Hematopoietic multipotent progenitor cell treated with erythropoietin and hydrocortisone succinate and interleukin-3 and kit ligand, for 15 days (in vitro differentiated cells): ENCODE data around the gene OSM.

Experiments used
- DNase-seq: peaks from one replicate; pipeline ENCODE4 v3.0.0-alpha.2; 2015; ENCODE audit warnings: low spot score

Gene OSM

GRCh38 chr22:30297991-30298701, 31.5 kb upstream of the OSM start:
- no peak for DNase-seq

DNA sequence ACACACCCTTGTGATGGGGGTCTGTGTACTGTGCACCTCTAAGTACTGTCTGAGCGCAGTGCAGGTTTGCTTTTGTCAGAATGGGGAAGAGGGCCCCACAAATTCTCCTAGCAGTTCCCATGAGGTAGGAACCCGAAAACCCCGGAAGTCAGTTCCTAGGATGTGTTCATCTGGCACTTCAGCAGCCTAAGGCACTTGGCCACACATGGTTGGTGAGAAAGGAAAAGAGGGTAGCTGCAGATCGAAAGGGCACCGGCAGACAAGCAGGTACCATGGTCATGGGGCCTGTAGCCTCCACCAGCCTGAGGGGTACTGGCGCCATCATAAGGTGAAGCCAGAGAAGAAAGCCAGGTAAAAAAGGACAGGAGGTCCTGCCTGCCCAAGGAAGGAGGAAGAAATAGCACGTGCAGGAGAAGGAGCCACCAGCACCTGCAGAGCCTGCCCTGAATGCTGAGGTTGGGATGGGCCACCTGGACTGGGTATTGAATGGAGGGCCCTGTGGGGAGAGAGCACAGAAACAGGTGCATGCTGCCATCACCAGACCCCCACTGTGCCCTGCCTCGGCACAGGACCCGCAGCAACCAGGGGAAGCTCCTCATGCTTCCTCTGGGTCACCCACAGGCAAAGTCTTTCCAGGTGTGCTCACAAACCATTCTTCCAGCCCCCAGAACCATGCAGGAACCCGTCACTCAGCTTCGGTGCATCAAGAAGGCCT, 30.8 kb upstream of the OSM start:
- DNase-seq: no peak

DNA sequence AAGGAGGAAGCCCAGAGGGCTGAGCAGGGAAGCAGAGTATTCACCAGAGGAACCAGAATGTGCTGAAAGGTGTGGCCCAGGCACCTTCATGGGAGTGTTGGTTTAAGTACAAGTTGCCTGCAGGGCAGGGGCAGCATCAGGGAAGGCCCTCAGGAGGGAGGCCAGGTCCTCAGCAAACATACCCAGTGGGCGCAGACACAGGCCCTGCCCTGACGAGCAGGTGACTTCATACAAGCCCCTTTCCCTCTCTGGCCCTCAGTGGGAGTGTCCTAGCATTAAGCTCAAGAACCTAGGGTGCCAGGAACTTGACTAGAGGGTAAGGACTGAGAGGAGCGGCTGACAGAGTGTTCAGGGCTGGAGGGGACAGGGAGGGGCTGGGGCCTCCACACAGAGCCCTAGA, 30.2 kb upstream of the OSM start:
- DNase-seq: no peak

- no peak for DNase-seq
Measured at GRCh38 chr22:30296324-30296723, 29.7 kb upstream of the OSM start.

- no peak for DNase-seq
Measured at GRCh38 chr22:30295576-30295975, 28.9 kb upstream of the OSM start.

DNA sequence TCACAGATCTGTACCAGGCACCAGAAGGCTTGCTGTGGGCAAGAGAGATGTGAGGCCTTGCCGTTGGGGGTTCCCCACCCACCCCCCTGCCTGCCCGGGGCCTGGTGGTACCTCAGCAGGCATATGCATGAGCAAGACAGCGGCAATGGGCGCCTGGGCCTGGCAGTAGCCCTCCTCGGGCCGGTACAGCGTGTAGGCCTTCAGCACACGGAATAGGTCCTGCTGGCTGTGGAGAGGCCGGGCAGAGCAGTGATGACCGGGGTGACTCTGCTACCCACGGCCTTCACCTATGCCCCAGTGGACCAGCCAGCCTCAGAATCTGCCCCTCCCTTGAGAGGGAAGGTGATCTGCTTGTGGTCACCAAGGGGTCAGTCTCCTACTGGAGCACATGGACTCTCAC, 28.2 kb upstream of the OSM start:
- no peak for DNase-seq

DNA sequence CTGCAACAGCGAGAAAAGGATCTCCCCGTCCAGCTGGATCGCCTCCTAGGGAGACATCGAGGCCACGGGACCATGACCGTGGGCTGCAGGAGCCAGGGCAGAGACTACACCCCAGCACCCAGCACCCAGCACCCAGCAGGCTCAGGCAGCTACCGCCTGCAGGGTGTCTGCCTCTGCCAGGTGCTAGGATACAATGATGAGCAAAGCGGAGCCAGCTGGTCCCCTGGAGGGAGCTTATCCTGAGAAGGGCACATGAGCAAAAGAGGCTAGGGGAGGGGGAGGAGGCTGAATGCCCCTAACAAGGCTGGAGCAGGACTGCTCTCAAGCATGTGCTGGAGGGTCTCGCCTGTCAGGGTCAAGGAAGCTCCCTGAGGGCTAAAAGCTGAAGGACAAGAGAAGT, 27.4 kb upstream of the OSM start:
- no peak for DNase-seq

DNA sequence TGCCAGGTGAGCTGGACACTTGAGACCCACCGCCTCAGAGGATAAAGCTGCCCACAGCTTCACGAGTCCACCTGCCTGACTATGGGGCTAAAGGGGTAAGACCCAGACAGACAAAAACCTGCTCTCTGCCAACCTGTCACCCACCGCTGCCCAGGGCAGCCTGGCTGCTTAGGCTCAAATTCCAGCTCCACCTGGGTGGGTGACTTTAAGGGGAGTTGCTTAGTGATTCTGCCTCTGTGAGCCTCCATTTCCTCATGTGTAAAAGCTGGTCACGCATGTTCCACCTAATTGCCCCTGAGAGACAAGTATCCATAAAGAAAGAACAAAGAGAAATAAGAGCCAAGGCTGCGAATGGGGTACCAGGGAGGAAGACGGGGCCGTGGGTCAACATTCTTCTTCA, 26.4 kb upstream of the OSM start:
- no peak for DNase-seq

DNA sequence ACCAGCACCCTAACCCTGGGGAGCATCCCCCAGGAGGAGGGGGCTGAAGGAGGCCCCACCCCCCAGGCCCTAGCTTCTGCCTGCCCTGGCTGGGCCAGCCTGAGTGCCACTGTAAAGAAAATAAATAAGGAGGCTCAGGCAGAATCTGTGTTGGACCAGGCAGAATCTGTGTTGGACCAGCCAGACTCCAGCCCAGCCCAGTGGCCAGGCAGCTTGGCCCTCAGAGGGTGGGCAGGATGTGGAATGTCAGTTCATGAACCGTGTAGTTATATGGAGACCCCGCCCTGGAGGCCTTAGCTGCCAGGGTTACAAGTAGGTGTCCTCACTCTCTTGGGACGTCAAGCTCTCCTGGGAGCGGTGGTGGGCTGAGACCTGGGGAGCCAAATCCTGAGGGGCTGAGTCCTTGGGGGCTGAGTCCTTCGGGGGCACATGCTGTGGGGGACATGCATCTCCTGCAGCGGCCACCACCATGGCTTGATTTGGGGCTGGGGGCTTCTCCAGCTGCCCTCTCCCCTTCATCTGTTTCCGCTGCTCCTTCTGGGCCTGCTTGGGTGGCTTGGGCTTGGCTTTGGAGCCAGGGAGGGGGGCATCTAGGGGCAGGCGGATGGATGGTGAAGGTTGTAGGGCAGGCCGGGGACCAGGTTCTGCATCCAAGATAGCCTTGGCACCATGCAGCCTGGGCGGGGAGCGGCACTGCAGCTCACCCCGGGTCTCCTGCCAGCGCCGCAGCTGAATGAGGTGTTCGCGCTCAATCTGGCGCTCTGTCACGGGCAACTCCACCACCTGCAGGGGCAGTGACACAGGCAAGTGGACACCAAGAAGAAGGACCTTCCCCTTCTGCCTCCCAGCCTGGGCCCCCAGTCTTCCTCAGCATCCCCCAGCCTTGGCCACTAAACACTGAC, 25.7 kb upstream of the OSM start:
- no peak for DNase-seq

- DNase-seq: no peak
Measured at GRCh38 chr22:30291058-30291892, 24.6 kb upstream of the OSM start.

DNA sequence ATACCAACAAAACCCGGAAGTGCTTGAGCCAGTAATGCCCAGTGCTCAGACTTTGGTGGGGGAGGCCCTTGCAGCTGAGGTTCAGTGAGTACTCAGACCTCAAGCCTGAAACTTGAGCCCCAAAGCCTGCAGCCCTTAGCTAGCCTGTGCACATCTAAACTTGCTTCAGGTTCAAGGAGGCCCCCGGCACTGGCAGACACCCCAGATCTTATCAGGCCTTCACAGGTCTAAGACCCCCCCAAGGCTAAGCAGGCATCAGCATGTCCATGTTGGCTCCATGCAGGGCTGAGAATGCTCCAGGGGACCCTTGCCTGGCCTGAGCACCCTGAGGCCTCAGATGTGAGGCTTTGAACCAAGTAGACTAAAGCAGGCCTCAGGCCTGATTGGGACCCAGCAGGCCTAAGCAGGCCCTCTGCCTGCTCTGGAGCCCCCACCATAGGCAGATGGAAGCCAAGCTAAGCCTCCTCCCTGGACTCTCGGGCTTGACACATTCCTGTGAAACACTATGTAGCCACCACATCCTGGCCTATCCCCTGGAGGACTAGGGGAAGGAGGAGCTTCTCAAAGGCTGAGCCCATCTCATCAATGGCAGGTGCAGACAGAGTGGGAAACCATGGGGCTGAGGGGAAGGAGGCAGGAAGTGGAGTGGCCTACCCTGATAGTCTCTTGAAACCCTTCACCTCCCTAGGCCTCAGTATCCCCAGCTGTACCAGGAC, 23.8 kb upstream of the OSM start:
- no peak for DNase-seq

GRCh38 chr22:30289980-30290313, 23.3 kb upstream of the OSM start:
- no peak for DNase-seq

- DNase-seq: peak; percentile 93
Measured at GRCh38 chr22:30289141-30289979, 22.7 kb upstream of the OSM start, which contains the start of gene CASTOR1. Gene CASTOR1 (minus strand): TSS chr22:30289505. CDS start chr22:30289497, 8 bp downstream.

DNA sequence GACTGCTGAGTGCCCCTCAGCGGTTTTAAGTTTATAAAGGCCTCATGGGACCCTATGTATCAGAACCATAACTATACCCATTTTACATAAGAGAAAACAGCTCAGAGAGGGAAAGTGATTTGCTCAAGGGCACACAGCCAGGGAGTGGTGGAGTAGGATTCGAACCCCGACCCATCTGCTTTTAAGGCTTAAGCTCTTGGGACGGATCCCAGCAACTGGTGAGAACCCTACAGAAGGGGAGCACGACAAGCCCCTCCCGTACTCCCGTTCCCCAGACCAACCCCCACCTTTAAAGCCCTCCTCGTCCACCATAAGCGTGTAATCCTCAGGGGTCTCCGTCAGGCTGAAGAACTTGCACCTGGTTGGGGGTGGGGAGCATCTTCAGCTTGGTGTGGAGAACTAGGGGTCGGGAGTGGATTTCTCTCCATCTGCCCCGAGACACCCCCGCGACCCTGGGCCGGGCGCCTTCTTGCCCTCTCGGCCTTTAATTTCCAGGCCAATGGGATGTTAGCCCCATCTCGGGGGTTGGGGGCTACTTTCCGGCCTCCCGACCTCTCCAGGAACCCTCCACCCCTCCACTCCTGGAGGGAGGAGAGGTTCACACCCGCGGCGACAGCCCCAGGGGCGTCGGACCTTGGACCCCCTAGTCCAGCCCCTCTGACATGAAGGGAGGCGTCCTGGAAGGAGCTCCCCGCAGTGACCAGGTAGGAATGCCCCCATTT, 21.9 kb upstream of the OSM start:
- no peak for DNase-seq

DNA sequence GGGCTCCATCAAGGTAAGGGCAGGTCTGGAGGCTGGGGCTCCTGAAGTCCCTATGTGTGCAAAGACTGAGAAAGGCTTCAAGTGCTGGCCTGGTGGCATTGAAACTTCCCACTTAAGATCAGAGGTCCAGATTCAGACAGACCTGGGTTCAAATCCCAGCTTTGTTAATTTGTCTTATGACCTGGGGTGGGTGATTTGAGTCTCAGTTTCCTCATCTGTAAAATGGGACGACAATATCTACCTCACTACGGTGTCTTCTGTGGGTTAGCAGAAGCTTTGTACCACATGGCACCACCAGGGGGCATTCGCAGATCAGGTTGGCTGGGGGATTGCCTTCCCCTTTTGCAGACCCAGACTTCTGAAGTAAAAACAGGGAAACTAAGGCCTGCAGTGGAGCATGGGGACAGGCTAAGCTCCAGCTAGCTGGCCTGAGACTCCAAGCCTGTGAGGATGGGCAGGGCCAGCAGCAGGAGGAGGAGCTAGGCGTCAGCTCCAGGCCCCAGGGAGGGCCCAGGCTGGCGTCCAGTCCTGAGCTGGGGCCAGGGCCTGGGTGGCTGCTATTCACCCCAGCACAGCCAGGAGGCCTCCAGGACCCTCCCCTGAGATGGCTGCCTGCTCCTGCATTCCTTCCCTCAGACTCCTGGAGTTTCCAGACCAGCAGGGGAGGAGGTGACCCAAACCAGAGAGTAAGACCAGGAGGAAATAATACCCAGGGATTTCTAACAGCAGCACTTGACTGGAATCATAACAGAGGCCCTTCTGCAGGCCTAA, 21.2 kb upstream of the OSM start:
- peak; percentile 86 for DNase-seq

DNA sequence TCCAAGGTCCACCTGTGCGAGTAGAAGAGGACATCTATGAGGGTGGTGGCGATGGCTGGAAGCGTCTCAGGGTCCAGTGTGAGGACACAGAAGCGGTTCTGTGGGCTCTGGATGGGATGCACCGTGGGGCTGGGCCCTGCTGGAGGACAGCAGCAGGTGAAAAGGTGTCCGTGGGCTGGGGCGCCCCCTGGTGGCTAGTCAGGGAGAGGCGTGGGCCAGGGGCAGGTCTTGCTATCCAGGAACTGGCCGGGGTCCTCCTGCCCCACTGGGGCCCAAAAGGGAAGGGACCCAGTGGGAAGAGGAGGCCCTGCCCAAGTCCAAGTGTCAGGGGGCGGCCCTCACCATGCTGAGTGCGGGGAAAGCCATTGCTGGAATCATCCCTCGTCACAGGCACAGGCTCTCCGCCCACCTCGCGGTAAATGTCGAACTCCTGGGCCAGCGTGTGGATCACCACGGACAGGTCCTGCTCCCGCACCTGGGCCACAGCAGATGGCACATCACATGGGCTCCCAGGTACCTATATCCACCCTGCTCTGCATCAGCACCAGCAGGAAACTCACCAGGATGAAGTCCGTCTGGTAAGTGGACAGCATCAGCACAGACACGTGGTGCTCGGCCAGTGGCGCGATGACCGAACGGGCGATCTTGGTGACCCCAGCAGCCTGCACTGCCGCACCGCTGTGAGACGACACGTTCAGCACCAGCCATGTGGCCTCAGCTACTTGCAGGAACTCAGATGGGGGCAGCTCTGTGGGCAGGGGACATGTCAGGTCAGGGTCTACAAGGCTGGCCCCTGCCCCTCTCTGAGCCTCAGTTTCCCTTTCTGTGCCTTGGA, 20.4 kb upstream of the OSM start:
- peak; percentile 82 for DNase-seq

- DNase-seq: no peak
Measured at GRCh38 chr22:30286331-30286730, 19.7 kb upstream of the OSM start.

DNA sequence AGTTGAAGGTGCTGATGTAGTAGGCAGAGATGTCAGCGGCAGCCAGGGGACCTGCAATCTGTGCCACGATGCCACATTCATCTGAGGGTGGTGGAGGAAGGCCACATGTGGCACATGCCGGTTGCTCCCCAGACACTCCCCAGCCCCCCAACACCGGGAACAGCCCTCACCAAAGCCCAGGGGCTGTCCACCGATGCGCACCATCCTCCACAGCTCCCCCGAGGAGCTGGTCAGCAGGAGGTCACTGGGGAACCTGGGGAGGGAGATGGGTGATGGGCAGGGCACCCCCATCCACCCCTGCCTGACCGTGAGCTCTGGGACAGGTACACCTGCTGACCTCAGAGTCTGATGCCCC, 19.2 kb upstream of the OSM start:
- no peak for DNase-seq
